Panc1 (cell line): ENCODE results near the gene CACNA2D4. TPM values are rescaled to one million over a fixed set of nuclear protein-coding genes. Genes with fewer than 3 reads are reported as not detected.

Source experiments
- ATAC-seq: fragments of 200-7000 bp; cut with Tn5 transposase; 2 replicates; pipeline ENCODE4 v1.9.1; 2020; ENCODE audit warnings: mild to moderate bottlenecking, moderate library complexity
- BruUV-seq: library from RNA; stranded (reverse); fragments of 400-500 nt; replicated peaks from 2 replicates; lab custom pipeline; 2021; lab: Mats Ljungman, UMichigan
- CTCF ChIA-PET: fragments of 300-600 bp; sonication (Branson Sonifier 250); formaldehyde crosslinking; loops from one replicate; lab custom pipeline; 2022; ENCODE audit warnings: antibody characterized with exemption; lab: Charles Lee
- POLR2A ChIA-PET: fragments of 300-600 bp; sonication (Branson Sonifier 250); formaldehyde crosslinking; loops from one replicate; lab custom pipeline; 2022; ENCODE audit warnings: antibody characterized with exemption; lab: Charles Lee
- DNase-seq: peaks from one replicate; pipeline ENCODE4 v3.0.0-alpha.2; 2010; ENCODE audit warnings: low read depth, low spot score
- H3K27ac ChIP-seq: 2 replicates; pipeline ENCODE4 v1.5.1; 2011; ENCODE audit warnings: mild to moderate bottlenecking, low read length, inconsistent platforms
- H3K27me3 ChIP-seq: fragments of 200-500 bp; sonication (Bioruptor generic); 2 replicates; pipeline ENCODE4 v1.6.0; 2014; ENCODE audit warnings: low read length, inconsistent platforms; ENCODE audit not compliant: control insufficient read depth, insufficient read depth
- H3K36me3 ChIP-seq: fragments of 200-500 bp; sonication (Bioruptor generic); 2 replicates; pipeline ENCODE4 v1.5.1; 2014; ENCODE audit warnings: inconsistent platforms, mild to moderate bottlenecking, low read length, moderate library complexity; ENCODE audit not compliant: control insufficient read depth, insufficient read depth
- H3K4me1 ChIP-seq: 2 replicates; pipeline ENCODE4 v1.5.1; 2011; ENCODE audit warnings: inconsistent platforms, mild to moderate bottlenecking, low read length, moderate library complexity; ENCODE audit not compliant: control insufficient read depth, insufficient read depth
- H3K4me3 ChIP-seq, 2 experiments: 2 replicates each; pipeline ENCODE4 v1.5.1; 2011 to 2012; ENCODE audit warnings: low read depth in 2 of 2, low read length in 2 of 2, mild to moderate bottlenecking in 2 of 2, inconsistent platforms in 1 of 2, moderate library complexity in 1 of 2
- H3K9me3 ChIP-seq: fragments of 200-500 bp; sonication (Bioruptor generic); 2 replicates; pipeline ENCODE4 v1.5.1; 2014; ENCODE audit warnings: low read depth, mild to moderate bottlenecking, inconsistent platforms, low read length, moderate library complexity; ENCODE audit not compliant: control insufficient read depth, insufficient read depth
- SIN3A ChIP-seq: IDR thresholded peaks from 2 replicates; pipeline ENCODE4 v1.6.1; 2012; ENCODE audit warnings: low read depth, mild to moderate bottlenecking, low read length, moderate library complexity, borderline replicate concordance; ENCODE audit not compliant: insufficient read depth
- in situ Hi-C: cut with HindIII; loops from 2 replicates; pipeline ENCODE4 v1.10.0; 2016; ENCODE audit warnings: low sequenced_read_pairs, low pct_unique_long_range_greater_than_20kb
- intact Hi-C: fragments of 100-400 bp; cut with micrococcal nuclease; formaldehyde crosslinking; loops from one replicate; pipeline ENCODE4 v1.10.0; 2022; ENCODE audit not compliant: unreplicated experiment
- total RNA-seq: library from RNA; stranded (reverse); gene quantifications from one replicate; pipeline ENCODE4 v1.2.1, GENCODE V29; 2021; ENCODE audit not compliant: unreplicated experiment
- TF ChIP-seq, protein P1 (sequence below): fragments of 450-650 bp; IDR thresholded peaks from 2 replicates; pipeline ENCODE4 v1.5.1; 2017; ENCODE audit warnings: mild to moderate bottlenecking
- TF ChIP-seq, protein P2 (sequence below), 2 experiments: IDR thresholded peaks; 2 replicates each; pipeline ENCODE4 v1.6.1; 2011 to 2012; ENCODE audit warnings: low read depth in 2 of 2, control low read depth in 1 of 2, low read length in 1 of 2, mild to moderate bottlenecking in 1 of 2, moderate library complexity in 1 of 2; ENCODE audit not compliant: insufficient read depth in 1 of 2

Gene CACNA2D4
- total RNA-seq, 1 experiment from 2014 or later = 0.15 TPM

DNA sequence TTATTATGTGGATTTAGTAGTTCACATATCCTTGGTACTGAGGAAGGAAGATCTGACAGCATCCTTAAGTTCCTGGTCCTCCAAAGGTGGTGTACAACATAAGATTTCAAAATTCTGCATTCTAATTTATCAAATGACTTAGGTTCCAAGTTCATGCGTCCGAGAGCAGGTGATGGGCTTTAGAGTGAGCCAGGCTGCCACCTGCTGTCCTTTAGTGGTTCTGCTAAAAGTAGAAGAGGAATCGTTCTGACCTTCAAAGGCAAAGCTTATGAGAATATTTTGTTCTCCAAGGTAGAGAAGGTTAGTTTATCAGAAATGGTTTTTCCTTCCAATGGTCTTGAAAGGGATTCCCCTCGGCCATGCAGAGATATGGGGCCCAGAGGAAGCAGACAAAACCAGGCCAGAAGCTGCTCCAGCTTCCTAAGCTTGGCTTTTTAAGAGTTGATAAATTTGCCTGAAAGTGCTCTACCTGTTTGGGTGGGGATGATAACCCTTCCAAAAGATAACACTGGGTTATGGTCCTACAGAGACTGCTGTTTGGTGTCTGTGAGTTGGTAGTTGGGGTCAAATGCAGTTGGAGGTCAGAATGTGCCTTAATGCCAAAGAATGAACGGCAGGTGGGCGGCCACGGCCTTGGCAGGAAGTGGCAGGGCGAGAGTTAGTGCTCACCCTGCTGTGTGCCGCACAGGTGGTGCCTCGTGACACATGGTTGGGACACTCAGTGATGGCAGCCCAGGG lies 127.2 kb downstream of the CACNA2D4 start:
- CTCF ChIA-PET = interaction anchor here (0.6 to 1.9 kb wide), 7 partner anchors 10 to 677 kb away, joined by 3 to 30 read pairs (median 4); no protein-coding TSS in a partner anchor
- TF ChIP-seq SIN3A = no peak
- TF ChIP-seq, protein P1, sequence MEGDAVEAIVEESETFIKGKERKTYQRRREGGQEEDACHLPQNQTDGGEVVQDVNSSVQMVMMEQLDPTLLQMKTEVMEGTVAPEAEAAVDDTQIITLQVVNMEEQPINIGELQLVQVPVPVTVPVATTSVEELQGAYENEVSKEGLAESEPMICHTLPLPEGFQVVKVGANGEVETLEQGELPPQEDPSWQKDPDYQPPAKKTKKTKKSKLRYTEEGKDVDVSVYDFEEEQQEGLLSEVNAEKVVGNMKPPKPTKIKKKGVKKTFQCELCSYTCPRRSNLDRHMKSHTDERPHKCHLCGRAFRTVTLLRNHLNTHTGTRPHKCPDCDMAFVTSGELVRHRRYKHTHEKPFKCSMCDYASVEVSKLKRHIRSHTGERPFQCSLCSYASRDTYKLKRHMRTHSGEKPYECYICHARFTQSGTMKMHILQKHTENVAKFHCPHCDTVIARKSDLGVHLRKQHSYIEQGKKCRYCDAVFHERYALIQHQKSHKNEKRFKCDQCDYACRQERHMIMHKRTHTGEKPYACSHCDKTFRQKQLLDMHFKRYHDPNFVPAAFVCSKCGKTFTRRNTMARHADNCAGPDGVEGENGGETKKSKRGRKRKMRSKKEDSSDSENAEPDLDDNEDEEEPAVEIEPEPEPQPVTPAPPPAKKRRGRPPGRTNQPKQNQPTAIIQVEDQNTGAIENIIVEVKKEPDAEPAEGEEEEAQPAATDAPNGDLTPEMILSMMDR = peak; percentile 79
- in situ Hi-C loops (no loop called here), intact Hi-C loops (loop anchor here (1.0 kb wide), 1 partner anchor 138 kb away; no protein-coding TSS in a partner anchor)
- ATAC-seq = no peak; the same call in 1 of the 2 replicates
- POLR2A ChIA-PET = interaction anchor here (0.6 kb wide), 1 partner anchor 198 kb away, joined by 3 read pairs; no protein-coding TSS in a partner anchor
- no peak overlapping the region for H3K4me3 ChIP-seq
- H3K27ac ChIP-seq = no peak overlapping the region
- no TSS peak for BruUV-seq
- no peak for DNase-seq
- H3K27me3 ChIP-seq = no peaks in the 10 kb centered on the region
- no peaks in the 10 kb centered on the region; the same call in 1 of the 2 replicates for H3K36me3 ChIP-seq
- H3K9me3 ChIP-seq = no peaks in the 10 kb centered on the region
- H3K4me1 ChIP-seq = no peaks in the 10 kb centered on the region

DNA sequence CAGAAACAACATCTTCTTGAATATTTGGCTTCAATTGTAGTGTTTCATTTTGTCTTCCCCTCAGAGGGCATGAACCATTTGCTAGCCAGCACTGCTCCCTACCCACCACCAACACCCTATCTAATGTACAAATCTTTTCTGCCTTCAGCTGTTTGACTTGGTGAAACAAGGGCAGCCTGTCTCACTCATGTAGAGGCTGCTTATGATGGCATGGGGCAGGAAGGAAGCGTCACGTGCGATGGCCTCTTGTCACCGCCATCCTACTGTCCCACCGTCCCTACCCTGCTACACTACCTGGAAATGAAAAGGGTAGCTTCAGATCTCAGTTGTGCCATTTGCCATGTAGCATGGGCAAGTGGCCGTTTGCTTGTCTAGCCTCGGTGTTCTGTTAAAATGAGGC lies 128.0 kb downstream of the CACNA2D4 start:
- Histone ChIP-seq H3K4me1 (no peaks in the 10 kb centered on the region), H3K27ac (no peak overlapping the region), H3K9me3 (no peaks in the 10 kb centered on the region), H3K36me3 (peaks cover 2% of the 10 kb centered on the region; the same call in 1 of the 2 replicates), H3K4me3 (no peak overlapping the region), H3K27me3 (no peaks in the 10 kb centered on the region)
- intact Hi-C loops = no loop called here
- DNase-seq (no peak), ATAC-seq (peak; percentile 32; the same call in 1 of the 2 replicates)
- CTCF ChIA-PET = interaction anchor here (1.0 to 1.9 kb wide), 4 partner anchors 11 to 155 kb away, joined by 3 to 30 read pairs (median 6); no protein-coding TSS in a partner anchor
- POLR2A ChIA-PET = no interaction called here
- in situ Hi-C loops = no loop called here
- TF ChIP-seq, protein P2, sequence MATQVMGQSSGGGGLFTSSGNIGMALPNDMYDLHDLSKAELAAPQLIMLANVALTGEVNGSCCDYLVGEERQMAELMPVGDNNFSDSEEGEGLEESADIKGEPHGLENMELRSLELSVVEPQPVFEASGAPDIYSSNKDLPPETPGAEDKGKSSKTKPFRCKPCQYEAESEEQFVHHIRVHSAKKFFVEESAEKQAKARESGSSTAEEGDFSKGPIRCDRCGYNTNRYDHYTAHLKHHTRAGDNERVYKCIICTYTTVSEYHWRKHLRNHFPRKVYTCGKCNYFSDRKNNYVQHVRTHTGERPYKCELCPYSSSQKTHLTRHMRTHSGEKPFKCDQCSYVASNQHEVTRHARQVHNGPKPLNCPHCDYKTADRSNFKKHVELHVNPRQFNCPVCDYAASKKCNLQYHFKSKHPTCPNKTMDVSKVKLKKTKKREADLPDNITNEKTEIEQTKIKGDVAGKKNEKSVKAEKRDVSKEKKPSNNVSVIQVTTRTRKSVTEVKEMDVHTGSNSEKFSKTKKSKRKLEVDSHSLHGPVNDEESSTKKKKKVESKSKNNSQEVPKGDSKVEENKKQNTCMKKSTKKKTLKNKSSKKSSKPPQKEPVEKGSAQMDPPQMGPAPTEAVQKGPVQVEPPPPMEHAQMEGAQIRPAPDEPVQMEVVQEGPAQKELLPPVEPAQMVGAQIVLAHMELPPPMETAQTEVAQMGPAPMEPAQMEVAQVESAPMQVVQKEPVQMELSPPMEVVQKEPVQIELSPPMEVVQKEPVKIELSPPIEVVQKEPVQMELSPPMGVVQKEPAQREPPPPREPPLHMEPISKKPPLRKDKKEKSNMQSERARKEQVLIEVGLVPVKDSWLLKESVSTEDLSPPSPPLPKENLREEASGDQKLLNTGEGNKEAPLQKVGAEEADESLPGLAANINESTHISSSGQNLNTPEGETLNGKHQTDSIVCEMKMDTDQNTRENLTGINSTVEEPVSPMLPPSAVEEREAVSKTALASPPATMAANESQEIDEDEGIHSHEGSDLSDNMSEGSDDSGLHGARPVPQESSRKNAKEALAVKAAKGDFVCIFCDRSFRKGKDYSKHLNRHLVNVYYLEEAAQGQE (IDR thresholded peaks at IDR 0.05; ENCODE audit: insufficient read depth in 1 of 2, low read depth in 2 of 2, low read length in 1 of 2) = no peak
- TF ChIP-seq, protein P1 = no peak
- BruUV-seq = no TSS peak
